Measurements from ENCODE around the gene HCAR1.
"Not testable (repeated sequence)": the region's sequence is repeated elsewhere in the genome, so short reads cannot be mapped to it uniquely, and the experiment has no call there.

Gene HCAR1

GRCh38 chr12:122721057-122721545 is 9.5 kb downstream of the HCAR1 start:
- no peak for DNase-seq (ENCODE audit: low read depth in 2 of 2)

- DNase-seq (ENCODE audit: low read depth in 2 of 2), result not testable (repeated sequence)
Measured at GRCh38 chr12:122716658-122717057, 14.0 kb downstream of the HCAR1 start, which contains the start of gene HCAR3. Gene HCAR3 (minus strand): TSS chr12:122716811. CDS start chr12:122716737, 74 bp downstream.

DNA sequence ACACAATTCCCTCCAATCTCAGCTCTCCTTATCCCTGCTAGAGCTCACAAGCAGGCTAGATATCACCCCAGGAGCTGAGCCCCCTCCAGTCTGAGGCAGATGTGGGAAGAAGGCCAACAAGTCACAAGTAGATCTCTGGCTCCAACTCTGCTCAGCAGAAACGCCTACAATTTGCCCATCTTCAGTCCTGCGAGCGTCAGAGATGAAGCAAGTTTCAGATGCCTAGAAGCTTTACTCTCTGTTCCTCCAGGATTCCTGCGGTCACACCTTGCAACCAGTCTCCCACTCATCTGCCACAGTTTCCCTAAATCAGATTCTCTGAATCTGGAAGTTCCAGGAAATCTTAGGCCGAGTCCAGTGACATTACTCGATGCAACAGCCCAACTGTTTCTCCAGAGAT is 15.4 kb downstream of the HCAR1 start:
- DNase-seq (ENCODE audit: low read depth in 2 of 2), result not testable (repeated sequence)

GRCh38 chr12:122713491-122714188 is 17.0 kb downstream of the HCAR1 start:
- not testable (repeated sequence) for DNase-seq (ENCODE audit: low read depth in 2 of 2)

- DNase-seq (ENCODE audit: low read depth in 2 of 2), result not testable (repeated sequence)
Measured at GRCh38 chr12:122711266-122711665, 19.4 kb downstream of the HCAR1 start.

DNA sequence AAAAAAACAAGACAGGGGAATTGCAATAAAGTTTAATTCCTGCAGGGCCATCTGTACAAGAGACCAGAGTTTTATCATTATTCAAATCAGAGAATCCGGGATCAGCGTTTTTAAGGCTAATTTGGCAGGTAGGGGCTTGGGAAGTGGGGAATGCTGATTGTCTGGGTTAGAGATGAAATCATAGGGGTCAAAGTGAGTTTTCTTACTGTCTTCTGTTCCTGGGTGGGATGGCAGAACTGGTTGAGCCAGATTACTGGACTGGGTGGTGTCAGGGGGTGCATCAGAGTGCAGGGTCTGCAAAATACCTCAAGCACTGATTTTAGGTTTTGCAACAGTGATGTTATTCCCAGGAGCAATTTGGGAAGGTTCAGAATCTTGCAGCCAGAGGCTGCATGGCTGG is 20.3 kb downstream of the HCAR1 start:
- DNase-seq (ENCODE audit: low read depth in 2 of 2), result not testable (repeated sequence)

GRCh38 chr12:122709287-122709686 is 21.4 kb downstream of the HCAR1 start:
- DNase-seq (ENCODE audit: low read depth in 2 of 2), result not testable (repeated sequence)

DNA sequence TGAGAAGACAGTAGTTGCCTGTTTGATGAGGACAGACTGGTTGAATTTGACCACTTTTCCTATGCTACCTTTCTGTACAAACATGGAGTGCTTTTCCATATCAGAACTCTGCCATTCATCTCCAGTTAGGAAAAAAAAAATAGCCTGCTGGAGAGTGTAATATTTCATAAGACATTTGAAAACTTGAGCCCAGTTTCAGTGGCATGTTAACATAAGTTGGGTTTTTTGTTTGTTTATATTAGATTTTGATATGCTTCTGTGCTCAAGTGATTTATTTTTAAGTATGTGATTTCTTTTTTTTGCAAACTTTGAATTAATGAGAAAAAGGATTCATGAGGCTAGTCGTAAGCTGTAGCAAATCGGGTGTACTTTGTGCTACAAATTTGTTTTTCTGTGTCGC is 26.8 kb downstream of the HCAR1 start:
- not testable (repeated sequence) for DNase-seq (ENCODE audit: low read depth in 2 of 2)

DNA sequence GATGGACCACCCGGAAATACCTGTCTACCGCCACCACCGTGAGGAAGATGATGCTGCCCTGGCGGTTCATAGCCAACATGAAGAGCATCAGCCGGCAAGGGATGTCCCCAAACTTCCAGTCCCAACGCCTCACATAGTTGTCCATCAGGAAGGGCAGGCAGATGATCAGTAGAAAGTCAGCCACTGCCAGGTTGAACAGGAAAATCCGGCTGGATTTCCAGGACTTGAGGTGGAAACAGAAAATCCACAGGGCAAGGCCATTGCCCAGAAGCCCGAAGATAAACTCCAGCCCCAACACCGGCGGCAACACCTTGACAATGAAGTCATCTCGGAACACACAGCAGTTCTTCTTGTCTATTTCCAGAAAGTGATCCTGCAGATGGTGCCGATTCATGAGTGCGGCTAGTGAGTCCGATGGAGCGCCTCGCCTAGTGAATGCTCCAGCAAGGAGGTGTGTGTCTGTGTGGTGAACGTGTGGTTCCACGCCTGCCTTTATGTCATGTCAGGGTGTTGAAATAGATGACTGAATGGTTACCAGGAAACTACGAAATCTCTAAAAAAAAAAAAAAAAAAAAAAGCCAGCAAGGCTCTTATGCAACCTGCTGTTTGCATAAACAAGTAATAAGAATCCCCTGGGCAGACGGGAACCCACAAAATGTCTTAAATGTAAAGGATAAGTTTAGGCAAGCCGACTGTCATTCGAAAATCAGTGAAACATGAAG is 27.6 kb downstream of the HCAR1 start, which contains the start of gene HCAR2:
TSS of gene HCAR2 (minus strand) at position 468 of the 722 bp plus-strand sequence. CDS start at position 394, 74 bp downstream.
- not testable (repeated sequence) for DNase-seq (ENCODE audit: low read depth in 2 of 2)

- not testable (repeated sequence) for DNase-seq (ENCODE audit: low read depth in 2 of 2)
Measured at GRCh38 chr12:122701481-122701880, 29.2 kb downstream of the HCAR1 start.

DNA sequence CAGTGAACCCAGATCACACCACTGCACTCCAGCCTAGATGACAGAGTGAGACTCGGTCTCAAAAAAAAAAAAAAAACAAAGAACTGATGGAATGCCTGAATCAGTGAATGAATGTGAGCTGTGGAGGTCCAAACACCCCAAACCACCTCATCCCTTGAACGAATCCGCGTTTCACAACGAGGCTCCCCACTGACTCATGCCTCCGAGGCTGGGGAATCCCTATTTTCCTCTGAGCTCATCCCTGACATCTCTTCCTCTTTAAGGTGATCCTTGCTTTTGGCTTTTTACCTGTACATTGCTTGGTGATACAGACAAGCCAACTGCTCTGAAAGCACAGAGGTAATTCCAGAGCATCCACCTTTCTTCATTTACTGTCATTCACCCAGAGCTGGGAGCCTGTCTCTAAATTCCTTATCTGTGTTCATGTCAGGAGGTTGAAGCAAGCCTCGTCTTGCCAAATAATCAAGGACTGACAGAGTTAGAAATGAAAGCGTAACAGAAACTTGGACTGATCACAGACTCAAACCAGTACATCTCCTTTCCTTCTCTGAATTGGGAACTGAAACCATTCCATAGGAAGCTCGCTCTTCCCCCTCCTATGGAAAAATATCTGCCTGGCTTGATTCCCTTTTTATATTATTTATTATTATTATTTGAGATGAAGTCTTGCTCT is 30.5 kb downstream of the HCAR1 start:
- not testable (repeated sequence) for DNase-seq (ENCODE audit: low read depth in 2 of 2)

- not testable (repeated sequence) for DNase-seq (ENCODE audit: low read depth in 2 of 2)
Measured at GRCh38 chr12:122696922-122697321, 33.7 kb downstream of the HCAR1 start.

DNA sequence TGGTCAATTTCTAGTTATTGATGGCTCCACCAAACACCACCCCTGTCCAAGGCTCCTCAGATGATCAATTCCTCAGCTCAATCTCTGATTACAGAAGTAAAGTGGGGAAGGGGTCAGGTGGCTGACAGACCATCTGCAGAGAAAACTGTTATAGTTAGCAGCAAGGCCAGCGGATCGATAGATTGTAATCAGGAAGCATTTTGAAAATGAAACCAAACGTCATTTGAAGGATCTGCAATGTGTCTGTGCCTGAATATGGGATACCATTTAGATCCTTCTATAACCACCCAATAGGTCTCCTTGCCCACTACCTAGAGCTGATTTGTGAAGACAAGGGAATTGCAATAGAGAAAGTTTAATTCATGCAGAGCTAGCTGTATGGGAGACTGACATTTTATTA is 39.1 kb downstream of the HCAR1 start:
- DNase-seq (ENCODE audit: low read depth in 2 of 2), result no peak

DNA sequence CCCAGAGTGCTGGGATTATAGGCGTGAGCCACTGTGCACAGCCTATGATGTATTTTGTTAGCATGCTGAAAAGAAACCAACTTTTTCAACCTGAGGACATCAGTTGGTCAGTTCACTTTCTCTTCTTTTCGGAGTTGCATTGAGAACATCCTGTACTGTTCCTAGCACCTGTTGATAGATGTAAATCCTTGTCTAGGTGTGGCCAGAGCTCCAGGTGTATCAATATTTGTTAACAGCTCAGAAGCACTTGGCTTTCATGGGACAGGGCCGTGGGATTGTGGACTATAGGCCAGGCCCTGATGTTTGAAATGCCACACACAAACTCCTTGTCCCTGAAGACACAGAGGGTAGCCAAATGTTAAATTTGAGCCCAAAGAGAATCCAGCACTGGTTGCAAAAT is 42.4 kb downstream of the HCAR1 start:
- no peak for DNase-seq (ENCODE audit: low read depth in 2 of 2)

DNA sequence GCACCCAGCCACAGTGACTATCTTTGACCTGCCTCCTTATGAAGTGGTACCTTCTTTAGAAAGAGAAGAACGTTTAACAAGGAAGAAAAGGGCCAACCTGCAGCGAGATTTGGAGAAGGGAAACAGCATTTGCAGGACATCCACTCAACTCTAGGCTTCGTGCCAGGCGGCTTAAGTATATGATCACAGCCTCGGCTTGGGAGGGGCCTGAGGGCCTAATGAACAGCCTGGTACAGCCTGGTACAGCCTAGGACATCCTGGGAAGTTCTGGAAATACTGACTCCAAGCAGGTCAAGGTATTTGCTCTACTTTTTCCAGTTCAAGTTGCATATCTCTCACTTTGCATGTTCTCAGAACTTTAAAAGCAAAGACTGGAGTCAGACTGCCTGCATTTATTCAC is 43.6 kb downstream of the HCAR1 start:
- DNase-seq (ENCODE audit: low read depth in 2 of 2), result no peak

GRCh38 chr12:122686538-122686937 is 44.1 kb downstream of the HCAR1 start:
- DNase-seq (ENCODE audit: low read depth in 2 of 2), result no peak

DNA sequence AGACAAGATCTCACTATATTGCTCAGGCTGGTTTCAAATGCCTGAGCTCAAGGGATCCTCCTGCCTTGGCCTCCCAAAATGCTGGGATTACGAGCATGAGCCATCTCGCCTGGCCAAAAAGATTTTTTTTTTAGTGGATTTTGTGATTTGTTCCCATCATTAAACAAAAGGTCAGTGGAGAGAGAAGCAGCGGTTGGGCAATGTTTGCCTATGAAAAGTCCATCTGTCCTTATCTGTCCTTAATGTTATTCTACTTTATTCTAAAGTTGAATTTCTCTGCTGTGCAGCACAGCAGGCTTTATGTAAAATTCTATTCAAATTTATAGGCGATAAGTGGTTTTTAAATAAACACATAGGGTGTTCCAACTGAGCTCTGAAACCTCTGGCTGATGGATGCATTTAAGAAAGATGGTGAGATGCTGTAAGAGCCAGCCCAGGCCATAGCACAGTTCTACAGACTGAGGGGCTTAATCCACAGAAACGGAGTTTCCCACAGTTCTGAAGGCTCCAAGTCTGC is 46.3 kb downstream of the HCAR1 start:
- DNase-seq (ENCODE audit: low read depth in 2 of 2), result no peak

DNA sequence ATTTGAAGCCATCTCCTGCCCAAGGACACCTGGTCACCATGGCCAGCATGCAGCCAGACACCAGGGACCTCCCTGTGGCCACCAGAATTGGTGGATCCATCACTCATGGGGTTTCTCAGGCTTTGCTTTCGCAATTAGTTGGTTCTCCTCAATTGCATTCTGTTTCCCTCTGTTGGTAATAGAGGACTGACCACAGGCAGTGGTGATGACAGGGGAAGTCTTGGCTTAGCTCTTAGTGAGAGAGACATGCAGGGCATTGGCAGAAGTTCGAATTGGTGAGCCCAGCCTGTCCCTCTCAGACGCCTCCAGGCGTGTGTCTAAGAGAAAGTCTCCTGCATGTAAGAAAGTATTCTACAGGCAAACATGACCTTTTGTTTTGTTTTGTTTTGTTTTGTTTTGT is 48.8 kb downstream of the HCAR1 start:
- no peak for DNase-seq (ENCODE audit: low read depth in 2 of 2)

DNA sequence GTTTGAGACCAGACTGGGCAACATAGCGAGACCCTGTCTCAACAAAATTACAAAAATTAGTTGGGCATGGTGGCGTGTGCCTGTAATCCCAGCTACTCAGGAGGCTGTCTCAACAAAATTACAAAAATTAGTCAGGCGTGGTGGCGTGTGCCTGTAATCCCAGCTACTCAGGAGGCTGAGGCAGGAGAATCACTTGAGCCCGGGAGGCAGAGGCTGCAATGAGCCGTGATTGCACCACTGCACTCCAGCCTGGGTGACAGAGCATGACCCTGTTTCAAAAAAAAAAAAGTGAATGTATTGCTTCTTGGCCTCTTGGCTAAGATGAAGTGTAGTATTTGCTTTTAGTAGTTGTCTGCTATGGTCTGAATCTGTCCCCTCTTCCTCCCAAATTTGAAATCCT is 49.7 kb downstream of the HCAR1 start:
- DNase-seq (ENCODE audit: low read depth in 2 of 2), result not testable (repeated sequence)

- not testable (repeated sequence) for DNase-seq (ENCODE audit: low read depth in 2 of 2)
Measured at GRCh38 chr12:122676781-122677180, 53.9 kb downstream of the HCAR1 start.

All from stimulated activated CD4-positive, alpha-beta T cell treated with anti-CD3 and anti-CD28 coated beads, Interleukin-4, amount 100 ng/mL, for 48 hours (primary cell).